ENCODE data around the gene PATE4. TPM values are rescaled to one million over a fixed set of nuclear protein-coding genes. Genes with fewer than 3 reads are reported as not detected.

Gene PATE4
- not detected in 2 replicates for total RNA-seq

GRCh38 chr11:125833016-125833415 lies at the start of gene PATE4:
PATE4 (plus strand) TSS chr11:125833316; CDS start chr11:125833360, 44 bp downstream.

GRCh38 chr11:125787827-125788226 lies 45.3 kb upstream of the PATE4 start, which contains the start of gene PATE3:
PATE3 (plus strand) TSS chr11:125788127; CDS start chr11:125788152, 25 bp downstream.

GRCh38 chr11:125887373-125888324 lies 54.5 kb downstream of the PATE4 start, which contains the start of gene HYLS1:
HYLS1 (plus strand) TSS chr11:125887668; CDS start chr11:125899369, 11,701 bp downstream.

Other genes starting within 250 kb of the PATE4 start
- 307 and 353 TPM in 2 replicates for gene STT3A, start 240.5 kb upstream of the PATE4 start, total RNA-seq
- 22.3 and 42.9 TPM in 2 replicates for gene CHEK1, start 208.2 kb upstream of the PATE4 start, total RNA-seq
- not detected in 2 replicates for gene ACRV1, start 152.5 kb upstream of the PATE4 start, total RNA-seq
- gene PATE1, start 87.0 kb upstream of the PATE4 start, total RNA-seq: not detected in 2 replicates
- gene PATE2, start 54.5 kb upstream of the PATE4 start, total RNA-seq: 0.38 TPM in 1 of 2 replicates, not detected in the other
- gene PATE3, start 45.2 kb upstream of the PATE4 start, total RNA-seq: not detected in 2 replicates
- gene HYLS1, start 54.4 kb downstream of the PATE4 start, total RNA-seq: 2.8 and 11.1 TPM in 2 replicates
- 13.2 and 13.4 TPM in 2 replicates for gene PUS3, start 69.9 kb downstream of the PATE4 start, total RNA-seq
- gene DDX25, start 71.2 kb downstream of the PATE4 start, total RNA-seq: not detected in 2 replicates
- gene VSIG10L2, start 112.7 kb downstream of the PATE4 start, total RNA-seq: not detected in 2 replicates
- 3.5 and 7.9 TPM in 2 replicates for gene CDON, start 229.6 kb downstream of the PATE4 start, total RNA-seq